Measurements from ENCODE around the gene TXNDC11.

GRCh38 chr16:11698271-11698689 is 44.4 kb downstream of the TXNDC11 start:
- TF ChIP-seq, protein P1, sequence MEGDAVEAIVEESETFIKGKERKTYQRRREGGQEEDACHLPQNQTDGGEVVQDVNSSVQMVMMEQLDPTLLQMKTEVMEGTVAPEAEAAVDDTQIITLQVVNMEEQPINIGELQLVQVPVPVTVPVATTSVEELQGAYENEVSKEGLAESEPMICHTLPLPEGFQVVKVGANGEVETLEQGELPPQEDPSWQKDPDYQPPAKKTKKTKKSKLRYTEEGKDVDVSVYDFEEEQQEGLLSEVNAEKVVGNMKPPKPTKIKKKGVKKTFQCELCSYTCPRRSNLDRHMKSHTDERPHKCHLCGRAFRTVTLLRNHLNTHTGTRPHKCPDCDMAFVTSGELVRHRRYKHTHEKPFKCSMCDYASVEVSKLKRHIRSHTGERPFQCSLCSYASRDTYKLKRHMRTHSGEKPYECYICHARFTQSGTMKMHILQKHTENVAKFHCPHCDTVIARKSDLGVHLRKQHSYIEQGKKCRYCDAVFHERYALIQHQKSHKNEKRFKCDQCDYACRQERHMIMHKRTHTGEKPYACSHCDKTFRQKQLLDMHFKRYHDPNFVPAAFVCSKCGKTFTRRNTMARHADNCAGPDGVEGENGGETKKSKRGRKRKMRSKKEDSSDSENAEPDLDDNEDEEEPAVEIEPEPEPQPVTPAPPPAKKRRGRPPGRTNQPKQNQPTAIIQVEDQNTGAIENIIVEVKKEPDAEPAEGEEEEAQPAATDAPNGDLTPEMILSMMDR (conservative IDR thresholded peaks at IDR 0.05; ENCODE audit: low read depth, low read length): 0 out of 2 replicates have a peak, but pooled peaks have one; percentile 9
- no peak for TF ChIP-seq EZH2 (IDR thresholded peaks at IDR 0.05; ENCODE audit: borderline replicate concordance, low read depth, low read length, poor library complexity, severe bottlenecking)
